ENCODE measurements around the gene STYK1.
"Not testable (repeated sequence)": the region's sequence is repeated elsewhere in the genome, so short reads cannot be mapped to it uniquely, and the experiment has no call there.

The STYK1 gene

DNA sequence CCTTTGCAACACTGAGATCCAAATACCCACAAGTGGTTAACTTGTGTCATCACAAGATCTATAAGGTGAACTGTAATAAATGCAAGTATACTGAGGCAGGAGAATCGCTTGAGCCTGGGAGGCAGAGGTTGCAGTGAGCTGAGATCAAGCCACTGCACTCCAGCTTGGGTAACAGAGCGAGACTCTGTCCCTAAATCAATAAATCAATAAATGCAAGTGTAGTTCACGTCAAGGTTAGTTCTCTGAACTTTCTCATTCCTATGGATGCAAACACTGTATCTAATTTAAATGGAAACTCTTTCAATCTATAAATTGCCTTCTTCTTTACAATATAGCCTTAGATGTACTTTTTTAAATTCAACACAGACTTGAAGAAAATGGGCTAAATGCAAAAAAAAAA, 63.7 kb downstream of the STYK1 start:
- Histone ChIP-seq H3K9me3 (ENCODE audit: low read length) (no peaks in the 10 kb centered on the region), H3K4me3 (ENCODE audit: low read length) (no peak overlapping the region), H2AFZ (ENCODE audit: low read depth, low read length) (no peak overlapping the region), H3K36me3 (ENCODE audit: insufficient read depth, low read length) (peaks cover 51% of the 10 kb centered on the region), H3K4me1 (ENCODE audit: insufficient read depth, low read length) (peaks cover 10% of the 10 kb centered on the region), H3K27me3 (ENCODE audit: insufficient read depth, low read length) (no peaks in the 10 kb centered on the region)

GRCh38 chr12:10607885-10608458, 65.9 kb downstream of the STYK1 start:
- Histone ChIP-seq H3K9me3 (ENCODE audit: low read length) (no peaks in the 10 kb centered on the region), H3K27me3 (ENCODE audit: insufficient read depth, low read length) (no peaks in the 10 kb centered on the region), H3K4me1 (ENCODE audit: insufficient read depth, low read length) (peaks cover 10% of the 10 kb centered on the region), H3K36me3 (ENCODE audit: insufficient read depth, low read length) (peaks cover 61% of the 10 kb centered on the region), H2AFZ (ENCODE audit: low read depth, low read length) (no peak overlapping the region), H3K4me3 (ENCODE audit: low read length) (no peak overlapping the region)

DNA sequence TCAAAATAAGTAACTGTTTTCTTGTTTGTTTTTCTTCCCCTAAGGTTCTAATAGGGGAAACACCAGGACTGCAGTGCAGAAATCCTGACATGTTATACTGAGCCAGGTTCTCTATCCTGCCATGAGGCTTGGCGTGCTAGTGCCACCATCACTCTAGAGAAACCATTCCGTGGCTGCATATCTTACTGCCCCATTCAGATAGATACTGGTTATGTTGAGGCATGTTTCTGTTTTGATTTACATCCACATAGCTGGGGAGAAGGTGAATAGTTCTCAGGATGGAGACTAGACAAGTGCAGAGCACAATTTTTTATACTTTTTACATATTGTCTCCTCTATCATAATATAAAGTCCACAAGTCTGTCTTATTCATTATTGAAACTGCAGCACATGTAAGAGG, 72.0 kb downstream of the STYK1 start:
- no peak overlapping the region for H3K4me3 ChIP-seq (ENCODE audit: low read length)
- H3K9me3 ChIP-seq (ENCODE audit: low read length) = no peaks in the 10 kb centered on the region
- H3K4me1 ChIP-seq (ENCODE audit: insufficient read depth, low read length) = no peaks in the 10 kb centered on the region
- no peak overlapping the region for H2AFZ ChIP-seq (ENCODE audit: low read depth, low read length)
- no peaks in the 10 kb centered on the region for H3K27me3 ChIP-seq (ENCODE audit: insufficient read depth, low read length)
- peaks cover 33% of the 10 kb centered on the region for H3K36me3 ChIP-seq (ENCODE audit: insufficient read depth, low read length)

DNA sequence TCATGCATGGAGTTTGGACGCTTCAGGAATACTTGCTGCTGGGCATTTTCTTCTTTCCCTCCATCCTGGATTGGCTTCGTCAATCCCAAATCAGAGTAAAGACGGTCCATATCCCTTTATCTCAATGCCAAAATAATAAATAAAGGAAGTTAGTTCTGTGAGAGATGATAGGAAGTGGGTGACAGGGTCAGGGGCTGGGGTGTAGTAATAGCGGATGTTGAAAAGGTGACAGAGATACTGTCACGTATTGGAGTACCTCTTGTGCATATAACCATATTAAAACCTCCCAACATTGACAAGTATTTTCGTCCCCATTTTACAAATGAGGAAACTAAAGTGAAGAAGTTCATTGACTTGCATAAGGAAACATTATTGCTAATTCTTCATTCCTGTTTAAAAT, 72.9 kb downstream of the STYK1 start:
- Histone ChIP-seq H3K27me3 (ENCODE audit: insufficient read depth, low read length) (no peaks in the 10 kb centered on the region), H3K36me3 (ENCODE audit: insufficient read depth, low read length) (peaks cover 28% of the 10 kb centered on the region), H3K4me1 (ENCODE audit: insufficient read depth, low read length) (no peaks in the 10 kb centered on the region), H2AFZ (ENCODE audit: low read depth, low read length) (no peak overlapping the region), H3K4me3 (ENCODE audit: low read length) (no peak overlapping the region), H3K9me3 (ENCODE audit: low read length) (no peaks in the 10 kb centered on the region)

DNA sequence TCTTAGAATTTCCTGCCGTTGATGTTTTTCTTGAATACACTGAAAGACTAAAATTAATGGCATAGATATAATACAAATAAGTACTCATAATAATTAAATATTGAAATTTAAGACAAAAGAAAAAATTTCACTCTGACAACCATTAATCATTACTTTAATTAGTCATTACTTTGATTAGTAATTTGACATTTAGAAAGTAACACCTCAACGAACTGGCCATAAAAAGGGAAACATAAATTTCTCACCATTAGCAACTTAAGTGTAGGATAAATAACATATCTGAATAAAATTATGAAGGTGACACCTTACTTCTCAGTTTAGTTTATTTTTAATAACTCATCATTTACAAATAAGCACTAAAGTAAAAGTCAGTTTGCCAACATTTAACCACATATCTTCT, 78.0 kb downstream of the STYK1 start:
- Histone ChIP-seq H3K36me3 (ENCODE audit: insufficient read depth, low read length) (peaks cover 16% of the 10 kb centered on the region), H3K4me1 (ENCODE audit: insufficient read depth, low read length) (no peaks in the 10 kb centered on the region), H3K27me3 (ENCODE audit: insufficient read depth, low read length) (no peaks in the 10 kb centered on the region)

GRCh38 chr12:10590966-10591365, 82.9 kb downstream of the STYK1 start:
- H3K27me3 ChIP-seq (ENCODE audit: insufficient read depth, low read length) = no peaks in the 10 kb centered on the region
- H3K4me3 ChIP-seq (ENCODE audit: low read length) = no peak overlapping the region
- H3K36me3 ChIP-seq (ENCODE audit: insufficient read depth, low read length) = peaks cover 14% of the 10 kb centered on the region
- no peak overlapping the region for H2AFZ ChIP-seq (ENCODE audit: low read depth, low read length)
- H3K4me1 ChIP-seq (ENCODE audit: insufficient read depth, low read length) = no peaks in the 10 kb centered on the region
- no peaks in the 10 kb centered on the region for H3K9me3 ChIP-seq (ENCODE audit: low read length)

More for the DNA sequence above, 78.0 kb downstream of the STYK1 start:
- no peaks in the 10 kb centered on the region for H3K9me3 ChIP-seq (ENCODE audit: low read length)
- no peak overlapping the region for H2AFZ ChIP-seq (ENCODE audit: low read depth, low read length)
- H3K4me3 ChIP-seq (ENCODE audit: low read length) = no peak overlapping the region

GRCh38 chr12:10584415-10584814, 89.4 kb downstream of the STYK1 start:
- Histone ChIP-seq H3K27me3 (ENCODE audit: insufficient read depth, low read length) (no peaks in the 10 kb centered on the region), H3K4me1 (ENCODE audit: insufficient read depth, low read length) (no peaks in the 10 kb centered on the region), H3K9me3 (ENCODE audit: low read length) (no peaks in the 10 kb centered on the region), H3K36me3 (ENCODE audit: insufficient read depth, low read length) (peaks cover 3% of the 10 kb centered on the region), H3K4me3 (ENCODE audit: low read length) (no peak overlapping the region), H2AFZ (ENCODE audit: low read depth, low read length) (no peak overlapping the region)

- Histone ChIP-seq H3K4me3 (ENCODE audit: low read length) (no peak overlapping the region), H3K4me1 (ENCODE audit: insufficient read depth, low read length) (no peaks in the 10 kb centered on the region), H3K36me3 (ENCODE audit: insufficient read depth, low read length) (peaks cover 3% of the 10 kb centered on the region), H3K27me3 (ENCODE audit: insufficient read depth, low read length) (no peaks in the 10 kb centered on the region), H3K9me3 (ENCODE audit: low read length) (no peaks in the 10 kb centered on the region), H2AFZ (ENCODE audit: low read depth, low read length) (no peak overlapping the region)
Measured at GRCh38 chr12:10582704-10583103, 91.1 kb downstream of the STYK1 start.

DNA sequence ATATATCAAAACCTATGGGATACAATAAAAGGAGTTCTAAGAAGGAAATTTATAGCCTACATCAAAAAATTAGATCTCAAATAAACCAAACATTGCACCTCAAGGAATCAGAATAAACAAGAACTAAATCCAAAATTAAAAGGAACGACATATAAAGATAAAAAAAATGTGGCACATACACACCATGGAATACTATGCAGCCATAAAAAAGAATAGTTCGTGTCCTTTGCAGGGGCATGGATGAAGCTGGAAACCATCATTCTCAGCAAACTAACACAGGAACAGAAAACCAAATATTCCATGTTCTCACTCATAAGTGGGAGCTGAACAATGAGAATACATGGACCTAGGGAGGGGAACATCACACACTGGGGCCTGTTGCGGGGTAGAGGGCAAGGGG, 91.7 kb downstream of the STYK1 start:
- not testable (repeated sequence) for H3K4me3 ChIP-seq (ENCODE audit: low read length); H2AFZ ChIP-seq (ENCODE audit: low read depth, low read length); H3K27me3 ChIP-seq (ENCODE audit: insufficient read depth, low read length); H3K36me3 ChIP-seq (ENCODE audit: insufficient read depth, low read length); H3K9me3 ChIP-seq (ENCODE audit: low read length); H3K4me1 ChIP-seq (ENCODE audit: insufficient read depth, low read length)

GRCh38 chr12:10574307-10574706, 99.5 kb downstream of the STYK1 start:
- H3K9me3 ChIP-seq (ENCODE audit: low read length) = peaks cover 2% of the 10 kb centered on the region
- H3K36me3 ChIP-seq (ENCODE audit: insufficient read depth, low read length) = no peaks in the 10 kb centered on the region
- no peak overlapping the region for H3K4me3 ChIP-seq (ENCODE audit: low read length)
- no peak overlapping the region for H2AFZ ChIP-seq (ENCODE audit: low read depth, low read length)
- H3K4me1 ChIP-seq (ENCODE audit: insufficient read depth, low read length) = peaks cover 5% of the 10 kb centered on the region
- no peaks in the 10 kb centered on the region for H3K27me3 ChIP-seq (ENCODE audit: insufficient read depth, low read length)

DNA sequence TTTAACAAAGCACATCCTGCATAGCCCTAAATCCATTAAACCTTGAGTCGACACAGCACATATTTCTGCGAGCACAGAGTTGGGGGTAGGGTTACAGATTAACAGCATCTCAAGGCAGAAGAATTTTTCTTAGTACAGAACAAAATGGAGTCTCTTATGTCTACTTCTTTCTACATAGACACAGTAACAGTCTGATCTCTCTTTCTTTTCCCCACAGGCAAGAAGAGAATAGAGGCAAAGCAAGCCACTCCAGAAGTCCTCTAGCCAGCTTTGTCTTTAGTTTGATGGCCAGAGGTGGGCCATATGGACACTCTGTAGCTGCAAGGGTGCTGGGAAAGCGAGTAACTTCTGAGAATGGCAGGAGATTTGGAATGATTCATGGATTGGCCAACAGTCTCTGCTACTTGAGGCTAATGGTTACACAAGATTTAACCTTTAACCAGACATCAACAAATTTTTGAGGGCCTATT, 101.8 kb downstream of the STYK1 start:
- H3K4me1 ChIP-seq (ENCODE audit: insufficient read depth, low read length); H3K4me3 ChIP-seq (ENCODE audit: low read length); H2AFZ ChIP-seq (ENCODE audit: low read depth, low read length); H3K27me3 ChIP-seq (ENCODE audit: insufficient read depth, low read length); H3K36me3 ChIP-seq (ENCODE audit: insufficient read depth, low read length); H3K9me3 ChIP-seq (ENCODE audit: low read length): not testable (repeated sequence)

DNA sequence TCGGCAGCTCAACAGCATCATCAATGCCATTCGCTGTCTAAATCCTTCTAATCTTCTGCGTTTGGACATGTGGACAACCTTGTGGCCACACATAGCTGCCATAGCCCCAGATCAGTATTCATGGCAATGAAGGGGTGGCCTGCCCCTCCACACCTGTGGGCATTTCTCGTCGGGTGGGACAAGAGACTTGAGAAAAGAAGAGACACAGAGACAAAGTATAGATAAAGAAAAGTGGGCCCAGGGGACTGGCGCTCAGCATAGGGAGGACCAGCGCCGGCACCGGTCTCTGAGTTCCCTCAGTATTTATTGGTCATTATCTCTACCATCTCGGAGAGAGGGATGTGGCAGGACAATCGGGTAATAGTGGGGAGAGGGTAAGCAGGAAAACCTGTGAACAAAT, 102.7 kb downstream of the STYK1 start:
- Histone ChIP-seq H2AFZ (ENCODE audit: low read depth, low read length) (no peak overlapping the region), H3K4me1 (ENCODE audit: insufficient read depth, low read length) (peaks cover 5% of the 10 kb centered on the region), H3K36me3 (ENCODE audit: insufficient read depth, low read length) (no peaks in the 10 kb centered on the region), H3K4me3 (ENCODE audit: low read length) (no peak overlapping the region), H3K9me3 (ENCODE audit: low read length) (peaks cover 2% of the 10 kb centered on the region), H3K27me3 (ENCODE audit: insufficient read depth, low read length) (no peaks in the 10 kb centered on the region)

All from neuron (in vitro differentiated cells).